ENCODE results near the gene LANCL1. TPM values are rescaled to one million over a fixed set of nuclear protein-coding genes. Genes with fewer than 3 reads are reported as not detected.

The LANCL1 gene
- total RNA-seq, 1 donor from 2014 or later: 55.9 TPM

GRCh38 chr2:210389856-210390255 is 86.7 kb downstream of the LANCL1 start:
- no peak for DNase-seq (ENCODE audit: extremely low spot score, unreplicated experiment)
- Mint-ChIP-seq H3K36me3 (no peaks in the 10 kb centered on the region), H3K27ac (no peak overlapping the region), H3K9me3 (no peaks in the 10 kb centered on the region), H3K27me3 (no peaks in the 10 kb centered on the region), H3K4me1 (ENCODE audit: unreplicated experiment) (no peaks in the 10 kb centered on the region), H3K4me3 (no peak overlapping the region)
- TF ChIP-seq, protein P1, sequence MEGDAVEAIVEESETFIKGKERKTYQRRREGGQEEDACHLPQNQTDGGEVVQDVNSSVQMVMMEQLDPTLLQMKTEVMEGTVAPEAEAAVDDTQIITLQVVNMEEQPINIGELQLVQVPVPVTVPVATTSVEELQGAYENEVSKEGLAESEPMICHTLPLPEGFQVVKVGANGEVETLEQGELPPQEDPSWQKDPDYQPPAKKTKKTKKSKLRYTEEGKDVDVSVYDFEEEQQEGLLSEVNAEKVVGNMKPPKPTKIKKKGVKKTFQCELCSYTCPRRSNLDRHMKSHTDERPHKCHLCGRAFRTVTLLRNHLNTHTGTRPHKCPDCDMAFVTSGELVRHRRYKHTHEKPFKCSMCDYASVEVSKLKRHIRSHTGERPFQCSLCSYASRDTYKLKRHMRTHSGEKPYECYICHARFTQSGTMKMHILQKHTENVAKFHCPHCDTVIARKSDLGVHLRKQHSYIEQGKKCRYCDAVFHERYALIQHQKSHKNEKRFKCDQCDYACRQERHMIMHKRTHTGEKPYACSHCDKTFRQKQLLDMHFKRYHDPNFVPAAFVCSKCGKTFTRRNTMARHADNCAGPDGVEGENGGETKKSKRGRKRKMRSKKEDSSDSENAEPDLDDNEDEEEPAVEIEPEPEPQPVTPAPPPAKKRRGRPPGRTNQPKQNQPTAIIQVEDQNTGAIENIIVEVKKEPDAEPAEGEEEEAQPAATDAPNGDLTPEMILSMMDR (conservative IDR thresholded peaks at IDR 0.05): no peak

GRCh38 chr2:210388148-210388547 is 88.4 kb downstream of the LANCL1 start:
- Mint-ChIP-seq H3K27ac (no peak overlapping the region), H3K4me3 (no peak overlapping the region), H3K9me3 (no peaks in the 10 kb centered on the region), H3K27me3 (no peaks in the 10 kb centered on the region), H3K4me1 (ENCODE audit: unreplicated experiment) (no peaks in the 10 kb centered on the region), H3K36me3 (no peaks in the 10 kb centered on the region)
- DNase-seq (ENCODE audit: extremely low spot score, unreplicated experiment): no peak
- TF ChIP-seq, protein P1 (conservative IDR thresholded peaks at IDR 0.05): no peak

- no peak overlapping the region for H3K27ac Mint-ChIP-seq
- TF ChIP-seq, protein P1 (conservative IDR thresholded peaks at IDR 0.05): no peak
- no peaks in the 10 kb centered on the region for H3K4me1 Mint-ChIP-seq (ENCODE audit: unreplicated experiment)
- no peaks in the 10 kb centered on the region for H3K9me3 Mint-ChIP-seq
- no peaks in the 10 kb centered on the region for H3K36me3 Mint-ChIP-seq
- no peaks in the 10 kb centered on the region for H3K27me3 Mint-ChIP-seq
- DNase-seq (ENCODE audit: extremely low spot score, unreplicated experiment): no peak
- no peak overlapping the region for H3K4me3 Mint-ChIP-seq
Measured at GRCh38 chr2:210387074-210387473, 89.5 kb downstream of the LANCL1 start.

Other genes with a start within 250 kb of the LANCL1 start
- 4.9 TPM in 1 of 2 replicates, not detected in the other for gene MYL1, start 161.6 kb downstream of the LANCL1 start, total RNA-seq (ENCODE audit: low replicate concordance)
- 26.8 and 33.2 TPM in 2 replicates for gene CPS1, start 79.8 kb upstream of the LANCL1 start, total RNA-seq (ENCODE audit: low replicate concordance)